ENCODE data around the gene P3H1. TPM values are rescaled to one million over a fixed set of nuclear protein-coding genes. Genes with fewer than 3 reads are reported as not detected.

The P3H1 gene
- total and polyA plus RNA-seq, 4 donors: 31.0 to 49.0 (median 35.0) TPM

- Histone ChIP-seq H3K27ac (ENCODE audit: low read depth in 1 of 2, low read length in 1 of 2) (no peak overlapping the region), H3K4me3 (no peak overlapping the region), H3K4me1 (ENCODE audit: control insufficient read depth in 5 of 5, insufficient read depth in 5 of 5, low read length in 5 of 5) (peaks cover 0 to 2% (median 0%) of the 10 kb centered on the region in 5 donors), H3K9ac (ENCODE audit: insufficient read depth in 1 of 2, low read length in 2 of 2) (no peak overlapping the region), H3K27me3 (ENCODE audit: control insufficient read depth in 3 of 3, insufficient read depth in 3 of 3, low read length in 2 of 3) (no peaks in the 10 kb centered on the region), H3K9me3 (ENCODE audit: control insufficient read depth in 4 of 4, insufficient read depth in 3 of 4, low read length in 3 of 4) (no peaks in the 10 kb centered on the region), H3K36me3 (ENCODE audit: control insufficient read depth in 4 of 4, insufficient read depth in 4 of 4, low read length in 4 of 4) (peaks cover 22 to 31% (median 25%) of the 10 kb centered on the region in 4 donors)
- TF ChIP-seq CTCF (IDR thresholded peaks at IDR 0.05; ENCODE audit: control extremely low read depth, extremely low read depth): no peak
- WGBS, 2 donors: 87 to 88% methylated on average over 5 of the region's 5 CpGs
- no peak for ATAC-seq (ENCODE audit: insufficient read depth, low FRiP score)
- no peak for DNase-seq
These were observed 8.2 kb upstream of the P3H1 start for GRCh38 chr1:42774928-42775526.

DNA sequence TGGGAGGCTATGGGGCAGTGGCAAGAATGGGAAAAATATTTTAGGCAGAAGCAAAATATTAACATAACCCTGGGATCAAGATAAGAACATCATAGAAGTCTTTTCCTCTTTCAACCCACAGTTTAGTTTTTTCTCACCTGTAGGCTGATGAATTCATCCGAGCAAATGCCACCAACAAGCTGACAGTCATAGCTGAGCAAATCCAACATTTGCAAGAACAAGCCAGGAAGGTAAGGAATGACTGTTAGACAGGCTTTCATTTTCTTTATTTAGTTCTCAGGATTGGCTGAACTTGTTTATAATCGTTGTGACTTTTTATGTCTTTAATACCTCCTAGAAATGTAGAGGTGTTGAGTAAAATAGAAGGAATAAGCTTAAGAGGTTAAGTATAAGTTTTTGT is 6.6 kb upstream of the P3H1 start:
- no peak for TF ChIP-seq CTCF (IDR thresholded peaks at IDR 0.05; ENCODE audit: control extremely low read depth, extremely low read depth)
- H3K4me1 ChIP-seq (ENCODE audit: control insufficient read depth in 5 of 5, insufficient read depth in 5 of 5, low read length in 5 of 5): peaks cover 0 to 5% (median under 1%) of the 10 kb centered on the region in 5 donors
- no peak overlapping the region for H3K9ac ChIP-seq (ENCODE audit: insufficient read depth in 1 of 2, low read length in 2 of 2)
- H3K27me3 ChIP-seq (ENCODE audit: control insufficient read depth in 3 of 3, insufficient read depth in 3 of 3, low read length in 2 of 3): no peaks in the 10 kb centered on the region
- 48% methylated on average over 2 of the region's 2 CpGs for WGBS, 2 donors
- H3K9me3 ChIP-seq (ENCODE audit: control insufficient read depth in 4 of 4, insufficient read depth in 3 of 4, low read length in 3 of 4): no peaks in the 10 kb centered on the region
- ATAC-seq (ENCODE audit: insufficient read depth, low FRiP score): no peak
- H3K36me3 ChIP-seq (ENCODE audit: control insufficient read depth in 4 of 4, insufficient read depth in 4 of 4, low read length in 4 of 4): peaks cover 22 to 33% (median 24%) of the 10 kb centered on the region in 4 donors
- DNase-seq: no peak
- H3K27ac ChIP-seq (ENCODE audit: low read depth in 1 of 2, low read length in 1 of 2): no peak overlapping the region
- H3K4me3 ChIP-seq: no peak overlapping the region

- 92 to 97% methylated on average over 3 of the region's 3 CpGs for WGBS, 2 donors
- DNase-seq: no peak
- Histone ChIP-seq H3K36me3 (ENCODE audit: control insufficient read depth in 4 of 4, insufficient read depth in 4 of 4, low read length in 4 of 4) (peaks cover 5 to 8% (median 6%) of the 10 kb centered on the region in 4 donors), H3K27ac (ENCODE audit: low read depth in 1 of 2, low read length in 1 of 2) (no peak overlapping the region), H3K4me3 (no peak overlapping the region), H3K4me1 (ENCODE audit: control insufficient read depth in 5 of 5, insufficient read depth in 5 of 5, low read length in 5 of 5) (peaks cover 2 to 13% (median 10%) of the 10 kb centered on the region in 5 donors), H3K9ac (ENCODE audit: insufficient read depth in 1 of 2, low read length in 2 of 2) (no peak overlapping the region), H3K27me3 (ENCODE audit: control insufficient read depth in 3 of 3, insufficient read depth in 3 of 3, low read length in 2 of 3) (no peaks in the 10 kb centered on the region), H3K9me3 (ENCODE audit: control insufficient read depth in 4 of 4, insufficient read depth in 3 of 4, low read length in 3 of 4) (no peaks in the 10 kb centered on the region)
- no peak for TF ChIP-seq CTCF (IDR thresholded peaks at IDR 0.05; ENCODE audit: control extremely low read depth, extremely low read depth)
- no peak for ATAC-seq (ENCODE audit: insufficient read depth, low FRiP score)
These were observed 3.0 kb upstream of the P3H1 start for GRCh38 chr1:42769811-42770210.

DNA sequence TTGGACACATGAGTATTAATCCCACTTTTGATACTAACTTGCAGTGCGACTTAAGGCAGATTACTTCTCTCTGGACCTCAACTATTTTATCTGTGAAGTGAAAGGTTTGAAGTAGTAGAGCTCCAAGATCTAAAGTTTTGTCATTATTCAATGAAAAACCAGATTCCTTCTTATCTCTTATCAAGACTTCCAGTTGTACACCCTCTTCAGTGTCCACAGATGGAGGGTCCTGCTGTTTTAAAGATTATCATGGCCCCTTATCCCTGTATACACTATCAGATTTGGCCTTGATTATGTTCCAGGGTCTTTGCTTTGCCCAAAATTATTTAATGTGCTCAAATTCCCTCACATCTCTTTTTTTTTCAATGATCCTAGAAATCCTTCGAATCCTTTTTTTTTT is 1.3 kb upstream of the P3H1 start:
- peaks cover 6 to 21% (median 13%) of the 10 kb centered on the region in 5 donors for H3K4me1 ChIP-seq (ENCODE audit: control insufficient read depth in 5 of 5, insufficient read depth in 5 of 5, low read length in 5 of 5)
- no peak overlapping the region for H3K4me3 ChIP-seq
- ATAC-seq (ENCODE audit: insufficient read depth, low FRiP score): no peak
- H3K9me3 ChIP-seq (ENCODE audit: control insufficient read depth in 4 of 4, insufficient read depth in 3 of 4, low read length in 3 of 4): no peaks in the 10 kb centered on the region
- H3K9ac ChIP-seq (ENCODE audit: insufficient read depth in 1 of 2, low read length in 2 of 2): peak overlapping the region in 1 of 2 donors; percentile 97
- TF ChIP-seq CTCF (IDR thresholded peaks at IDR 0.05; ENCODE audit: control extremely low read depth, extremely low read depth): no peak
- no peaks in the 10 kb centered on the region for H3K27me3 ChIP-seq (ENCODE audit: control insufficient read depth in 3 of 3, insufficient read depth in 3 of 3, low read length in 2 of 3)
- 81 to 82% methylated on average over 2 of the region's 2 CpGs for WGBS, 2 donors
- DNase-seq: no peak
- no peak overlapping the region for H3K27ac ChIP-seq (ENCODE audit: low read depth in 1 of 2, low read length in 1 of 2)
- H3K36me3 ChIP-seq (ENCODE audit: control insufficient read depth in 4 of 4, insufficient read depth in 4 of 4, low read length in 4 of 4): peaks cover 0 to 5% (median 1%) of the 10 kb centered on the region in 4 donors

All from lung (tissue), 12 donors.